Activated CD4-positive, alpha-beta memory T cell treated with anti-CD3 and anti-CD28 coated beads, Interleukin-2, amount 10 ng/mL, durations not matched to agents 7 days and 5 days (primary cell): ENCODE results near the gene KATNB1. TPM values are rescaled to one million over a fixed set of nuclear protein-coding genes. Genes with fewer than 3 reads are reported as not detected.

Experiments used
- CTCF ChIA-PET: fragments of 350-600 bp; sonication (Branson Sonifier 250); formaldehyde crosslinking; loops from one replicate; lab custom pipeline; 2021; ENCODE audit warnings: antibody characterized with exemption, inconsistent platforms; lab: Charles Lee
- POLR2A ChIA-PET: fragments of 350-600 bp; sonication (Branson Sonifier 250); formaldehyde crosslinking; loops from one replicate; lab custom pipeline; 2021; ENCODE audit warnings: antibody characterized with exemption; lab: Charles Lee
- DNase-seq: peaks from one replicate; pipeline ENCODE4 v3.0.0-alpha.2; 2020
- H3K27ac Mint-ChIP-seq: one replicate; pipeline ENCODE4 v1.8.0; 2021; ENCODE audit warnings: mild to moderate bottlenecking, mixed read lengths
- H3K27me3 Mint-ChIP-seq: one replicate; pipeline ENCODE4 v1.8.0; 2021; ENCODE audit warnings: mixed read lengths
- H3K36me3 Mint-ChIP-seq: one replicate; pipeline ENCODE4 v1.8.0; 2021; ENCODE audit warnings: low read depth, mixed read lengths
- H3K4me1 Mint-ChIP-seq: one replicate; pipeline ENCODE4 v1.8.0; 2021; ENCODE audit warnings: mixed read lengths
- H3K4me3 Mint-ChIP-seq: one replicate; pipeline ENCODE4 v1.8.0; 2021; ENCODE audit warnings: mild to moderate bottlenecking, mixed read lengths
- H3K9me3 Mint-ChIP-seq: one replicate; pipeline ENCODE4 v1.8.0; 2021; ENCODE audit warnings: mixed read lengths
- total RNA-seq, 2 experiments: library from RNA; stranded (reverse); gene quantifications; one replicate each; pipeline ENCODE4 v1.2.3, GENCODE V29; 2021

KATNB1 gene
- total RNA-seq, 2 experiments from 2014 or later = 33.3 to 33.4 TPM

GRCh38 chr16:57732037-57732436, 3.5 kb upstream of the KATNB1 start:
- Mint-ChIP-seq H3K27me3 (no peaks in the 10 kb centered on the region), H3K4me3 (no peak overlapping the region), H3K9me3 (peaks cover 19% of the 10 kb centered on the region), H3K36me3 (peaks cover 19% of the 10 kb centered on the region), H3K27ac (no peak overlapping the region), H3K4me1 (peaks cover 21% of the 10 kb centered on the region)
- ChIA-PET CTCF (interaction anchor here (0.8 kb wide), 1 partner anchor 155 kb away, joined by 4 read pairs; no protein-coding TSS in a partner anchor), POLR2A (interaction anchor here (1.1 to 1.2 kb wide), 2 partner anchors 10 to 43 kb away, joined by 3 read pairs; no protein-coding TSS in a partner anchor)
- no peak for DNase-seq

GRCh38 chr16:57732714-57733113, 2.9 kb upstream of the KATNB1 start:
- no peak for DNase-seq
- H3K4me1 Mint-ChIP-seq = peaks cover 28% of the 10 kb centered on the region
- peaks cover 24% of the 10 kb centered on the region for H3K36me3 Mint-ChIP-seq
- H3K27ac Mint-ChIP-seq = no peak overlapping the region
- POLR2A ChIA-PET = no interaction called here
- no peaks in the 10 kb centered on the region for H3K27me3 Mint-ChIP-seq
- CTCF ChIA-PET = no interaction called here
- H3K9me3 Mint-ChIP-seq = peaks cover 19% of the 10 kb centered on the region
- H3K4me3 Mint-ChIP-seq = peak overlapping the region; percentile 93

- Mint-ChIP-seq H3K27ac (peak overlapping the region; percentile 81), H3K9me3 (peaks cover 19% of the 10 kb centered on the region), H3K36me3 (peaks cover 24% of the 10 kb centered on the region), H3K27me3 (no peaks in the 10 kb centered on the region), H3K4me3 (peak overlapping the region; percentile 93), H3K4me1 (peaks cover 30% of the 10 kb centered on the region)
- ChIA-PET POLR2A (interaction anchor here (1.0 to 2.8 kb wide), 11 partner anchors 8 to 264 kb away, joined by 3 to 22 read pairs (median 4); partner anchors contain the start of gene DOK4), CTCF (interaction anchor here (2.2 to 3.0 kb wide), 4 partner anchors 23 to 214 kb away, joined by 6 to 31 read pairs (median 12); no protein-coding TSS in a partner anchor)
- no peak for DNase-seq
Measured at GRCh38 chr16:57734308-57734924, 1.2 kb upstream of the KATNB1 start.

GRCh38 chr16:57734925-57735754, 430 bp upstream of the KATNB1 start:
- POLR2A ChIA-PET = interaction anchor here (0.8 to 2.8 kb wide), 15 partner anchors 8 to 264 kb away, joined by 3 to 22 read pairs (median 4); partner anchors contain the start of genes ADGRG1, CCDC102A and DOK4
- DNase-seq = peak; percentile 98

GRCh38 chr16:57736419-57737351, 1.1 kb downstream of the KATNB1 start:
- DNase-seq = peak; percentile 63
- Mint-ChIP-seq H3K4me3 (peak overlapping the region; percentile 93), H3K9me3 (peaks cover 16% of the 10 kb centered on the region), H3K36me3 (peaks cover 24% of the 10 kb centered on the region), H3K27me3 (no peaks in the 10 kb centered on the region), H3K27ac (peak overlapping the region; percentile 81), H3K4me1 (peaks cover 30% of the 10 kb centered on the region)
- ChIA-PET POLR2A (interaction anchor here (1.1 to 2.8 kb wide), 12 partner anchors 10 to 656 kb away, joined by 3 to 22 read pairs (median 6); partner anchors contain the start of genes ADGRG1, CCDC102A, CIAPIN1 and COQ9), CTCF (interaction anchor here (0.6 to 3.0 kb wide), 12 partner anchors 12 to 785 kb away, joined by 3 to 31 read pairs (median 6); no protein-coding TSS in a partner anchor)

More at GRCh38 chr16:57734925-57735754, 430 bp upstream of the KATNB1 start:
- Mint-ChIP-seq H3K9me3 (peaks cover 19% of the 10 kb centered on the region), H3K36me3 (peaks cover 24% of the 10 kb centered on the region), H3K27me3 (no peaks in the 10 kb centered on the region), H3K27ac (peak overlapping the region; percentile 81), H3K4me1 (peaks cover 30% of the 10 kb centered on the region), H3K4me3 (peak overlapping the region; percentile 93)
- CTCF ChIA-PET = interaction anchor here (0.7 to 3.0 kb wide), 13 partner anchors 22 to 394 kb away, joined by 3 to 31 read pairs (median 6); partner anchors contain the start of genes ADGRG3 and CFAP20

GRCh38 chr16:57738844-57739243, 3.3 kb downstream of the KATNB1 start:
- ChIA-PET CTCF (no interaction called here), POLR2A (no interaction called here)
- no peaks in the 10 kb centered on the region for H3K9me3 Mint-ChIP-seq
- DNase-seq = no peak
- H3K36me3 Mint-ChIP-seq = peaks cover 8% of the 10 kb centered on the region
- H3K27ac Mint-ChIP-seq = no peak overlapping the region
- no peaks in the 10 kb centered on the region for H3K27me3 Mint-ChIP-seq
- no peak overlapping the region for H3K4me3 Mint-ChIP-seq
- peaks cover 24% of the 10 kb centered on the region for H3K4me1 Mint-ChIP-seq

- CTCF ChIA-PET = no interaction called here
Measured at GRCh38 chr16:57739756-57740422, 4.3 kb downstream of the KATNB1 start.

GRCh38 chr16:57740423-57741071, 5.0 kb downstream of the KATNB1 start:
- ChIA-PET CTCF (interaction anchor here (1.6 kb wide), 1 partner anchor 17 kb away, joined by 6 read pairs; no protein-coding TSS in a partner anchor), POLR2A (interaction anchor here (0.7 kb wide), 1 partner anchor 117 kb away, joined by 3 read pairs; no protein-coding TSS in a partner anchor)
- H3K4me1 Mint-ChIP-seq = peaks cover 21% of the 10 kb centered on the region
- no peak for DNase-seq
- no peak overlapping the region for H3K27ac Mint-ChIP-seq
- no peak overlapping the region for H3K4me3 Mint-ChIP-seq
- H3K27me3 Mint-ChIP-seq = no peaks in the 10 kb centered on the region
- no peaks in the 10 kb centered on the region for H3K9me3 Mint-ChIP-seq
- peaks cover 5% of the 10 kb centered on the region for H3K36me3 Mint-ChIP-seq

More at GRCh38 chr16:57739756-57740422, 4.3 kb downstream of the KATNB1 start:
- Mint-ChIP-seq H3K9me3 (no peaks in the 10 kb centered on the region), H3K36me3 (peaks cover 7% of the 10 kb centered on the region), H3K27me3 (no peaks in the 10 kb centered on the region), H3K4me3 (no peak overlapping the region), H3K27ac (no peak overlapping the region), H3K4me1 (peaks cover 24% of the 10 kb centered on the region)
- POLR2A ChIA-PET = no interaction called here
- DNase-seq = no peak

- Mint-ChIP-seq H3K9me3 (no peaks in the 10 kb centered on the region), H3K27me3 (no peaks in the 10 kb centered on the region), H3K4me1 (peaks cover 13% of the 10 kb centered on the region), H3K36me3 (peaks cover 5% of the 10 kb centered on the region), H3K27ac (no peak overlapping the region), H3K4me3 (no peak overlapping the region)
- ChIA-PET POLR2A (interaction anchor here (1.2 kb wide), 1 partner anchor 10 kb away, joined by 3 read pairs; no protein-coding TSS in a partner anchor), CTCF (interaction anchor here (1.6 kb wide), 1 partner anchor 15 kb away, joined by 6 read pairs; no protein-coding TSS in a partner anchor)
- no peak for DNase-seq
Measured at GRCh38 chr16:57741660-57742191, 6.2 kb downstream of the KATNB1 start.

GRCh38 chr16:57742543-57742942, 7.0 kb downstream of the KATNB1 start:
- no peak overlapping the region for H3K27ac Mint-ChIP-seq
- H3K27me3 Mint-ChIP-seq = no peaks in the 10 kb centered on the region
- CTCF ChIA-PET = no interaction called here
- no peak overlapping the region for H3K4me3 Mint-ChIP-seq
- DNase-seq = no peak
- H3K36me3 Mint-ChIP-seq = no peaks in the 10 kb centered on the region
- POLR2A ChIA-PET = interaction anchor here (1.2 kb wide), 1 partner anchor 11 kb away, joined by 3 read pairs; no protein-coding TSS in a partner anchor
- no peaks in the 10 kb centered on the region for H3K9me3 Mint-ChIP-seq
- peaks cover 5% of the 10 kb centered on the region for H3K4me1 Mint-ChIP-seq

GRCh38 chr16:57743458-57743857, 7.9 kb downstream of the KATNB1 start:
- DNase-seq = no peak
- Mint-ChIP-seq H3K27me3 (no peaks in the 10 kb centered on the region), H3K36me3 (no peaks in the 10 kb centered on the region), H3K27ac (no peak overlapping the region), H3K4me3 (no peak overlapping the region), H3K9me3 (no peaks in the 10 kb centered on the region), H3K4me1 (no peaks in the 10 kb centered on the region)
- POLR2A ChIA-PET = no interaction called here
- CTCF ChIA-PET = no interaction called here
